Body of pancreas (tissue), 4 donors: ENCODE data around the gene MAPK6. TPM values are rescaled to one million over a fixed set of nuclear protein-coding genes. Genes with fewer than 3 reads are reported as not detected.

Experiments
- ATAC-seq: fragments of 150-250 bp; one replicate; pipeline ENCODE4 v1.9.1; 2016
- DNase-seq, 4 donors: peaks; one replicate each; pipeline ENCODE4 v3.0.0-alpha.2; 2019
- H3K27ac ChIP-seq, 4 donors: fragments of 200-600 bp; sonication (generic); 1 replicate in 3 of 4; 2 replicates in 1 of 4; pipeline versions ENCODE4 v1.5.1 to v1.6.1; 2016 to 2019; ENCODE audit warnings: mild to moderate bottlenecking in 1 of 4, mixed read lengths in 1 of 4, moderate library complexity in 1 of 4
- H3K27me3 ChIP-seq, 2 donors: fragments of 200-600 bp; sonication (generic); one replicate each; pipeline ENCODE4 v1.6.0; 2016; ENCODE audit warnings: mild to moderate bottlenecking in 1 of 2
- H3K36me3 ChIP-seq, 2 donors: fragments of 200-600 bp; sonication (generic); replicated peaks in 1 of 2; 2 replicates each; pipeline ENCODE4 v1.5.1; 2016; ENCODE audit warnings: low read depth in 2 of 2; ENCODE audit not compliant: insufficient read depth in 1 of 2
- H3K4me1 ChIP-seq: fragments of 200-600 bp; sonication (generic); one replicate; pipeline ENCODE4 v1.6.0; 2016
- H3K4me3 ChIP-seq, 2 donors: fragments of 200-600 bp; sonication (generic); 1 replicate in 1 of 2; 2 replicates in 1 of 2; pipeline ENCODE4 v1.5.1; 2016 to 2019
- H3K9me3 ChIP-seq, 3 donors: fragments of 200-600 bp; sonication (generic); 1 replicate in 2 of 3; 2 replicates in 1 of 3; pipeline ENCODE4 v1.5.1; 2016
- CTCF ChIP-seq, 7 experiments: fragments of 450-650 bp in 4 of 7; fragments of 200-600 bp in 3 of 7; sonication (generic) in 3 of 7; IDR thresholded peaks; one replicate each; pipeline ENCODE4 v1.5.1; 2016 to 2019; ENCODE audit warnings: antibody characterized with exemption in 7 of 7
- POLR2A ChIP-seq, 3 donors: fragments of 450-650 bp; IDR thresholded peaks; one replicate each; pipeline ENCODE4 v1.6.1; 2016; ENCODE audit warnings: antibody characterized with exemption in 3 of 3, mild to moderate bottlenecking in 2 of 3
- WGBS, 2 donors: methylation state at CpG; one replicate each; pipeline ENCODE4 v1.1.5; 2017; 5-methylcytosine and 5-hydroxymethylcytosine counted together
- intact Hi-C: fragments of 100-400 bp; cut with DNase I; formaldehyde crosslinking; loops from one replicate; pipeline ENCODE4 v1.15.1; 2023
- total RNA-seq, 2 donors: library from RNA; depleted of rRNA; stranded (reverse); fragments of >200 nt; gene quantifications; one replicate each; pipeline ENCODE4 v1.1.0, GENCODE V29; 2016

MAPK6 gene
- total RNA-seq, 2 donors from 2014 or later = 7.3 to 25.4 TPM

- Histone ChIP-seq H3K27me3 (no peaks in the 10 kb centered on the region), H3K36me3 (no peaks in the 10 kb centered on the region), H3K4me3 (no peak overlapping the region), H3K9me3 (no peaks in the 10 kb centered on the region), H3K27ac (no peak overlapping the region), H3K4me1 (no peaks in the 10 kb centered on the region)
- no peak for TF ChIP-seq CTCF (IDR thresholded peaks at IDR 0.05)
- no peak for TF ChIP-seq POLR2A (IDR thresholded peaks at IDR 0.05)
- intact Hi-C loops = no loop called here
- DNase-seq = no peak
- ATAC-seq = no peak
- 90 to 93% methylated on average over 5 of the region's 5 CpGs for whole genome bisulfite sequencing, 2 donors
Observed at GRCh38 chr15:52104532-52105004, 85.5 kb downstream of the MAPK6 start.

DNA sequence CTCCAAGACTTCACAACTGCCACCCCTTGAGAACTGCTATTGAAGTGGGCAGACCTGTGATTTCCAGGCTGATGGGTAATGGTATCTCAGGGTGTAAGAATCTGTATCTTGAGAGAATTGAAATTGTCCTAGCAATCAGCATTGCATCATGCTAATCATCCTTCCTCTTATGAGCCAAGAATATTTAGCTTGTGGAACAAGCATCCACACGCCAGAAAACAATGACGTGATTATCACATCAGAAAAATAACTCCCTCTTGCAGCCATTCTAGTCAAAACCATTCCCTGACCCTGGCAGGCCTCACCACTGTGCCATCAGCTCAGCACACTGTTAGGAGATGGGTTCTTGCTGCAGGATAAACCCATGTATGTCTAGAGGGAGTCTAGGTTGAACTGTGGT lies 86.8 kb downstream of the MAPK6 start:
- no peaks in the 10 kb centered on the region for H3K4me1 ChIP-seq
- intact Hi-C loops = no loop called here
- 82 to 94% methylated on average over 2 of the region's 2 CpGs for WGBS, 2 donors
- H3K9me3 ChIP-seq = no peaks in the 10 kb centered on the region
- DNase-seq (no peak), ATAC-seq (no peak)
- no peak overlapping the region for H3K27ac ChIP-seq
- TF ChIP-seq CTCF (IDR thresholded peaks at IDR 0.05) = no peak
- no peak for TF ChIP-seq POLR2A (IDR thresholded peaks at IDR 0.05)
- no peak overlapping the region for H3K4me3 ChIP-seq
- no peaks in the 10 kb centered on the region for H3K36me3 ChIP-seq
- no peaks in the 10 kb centered on the region for H3K27me3 ChIP-seq

DNA sequence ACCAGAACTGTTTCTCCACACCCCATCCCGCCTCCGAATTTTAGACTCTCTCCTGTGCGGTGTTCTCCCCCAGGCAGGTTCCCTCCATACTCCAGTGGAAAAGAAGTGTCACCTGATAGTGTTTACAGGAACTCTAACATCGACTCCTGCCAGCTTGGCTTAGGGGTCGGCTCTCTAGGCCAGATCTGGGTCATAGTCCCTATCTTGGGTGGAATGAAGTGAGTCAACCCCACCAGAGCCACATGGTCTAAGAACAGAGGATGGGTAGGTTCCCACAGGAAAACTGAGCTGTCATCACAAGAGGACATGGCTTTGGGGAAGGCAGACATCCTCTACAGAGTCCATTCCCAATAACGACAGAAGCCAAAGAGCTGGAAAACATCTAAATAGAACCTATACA lies 87.6 kb downstream of the MAPK6 start:
- TF ChIP-seq POLR2A (IDR thresholded peaks at IDR 0.05) (no peak), CTCF (IDR thresholded peaks at IDR 0.05) (no peak)
- peaks cover under 1% of the 10 kb centered on the region for H3K4me1 ChIP-seq
- no peaks in the 10 kb centered on the region for H3K36me3 ChIP-seq
- DNase-seq (no peak), ATAC-seq (no peak)
- no peaks in the 10 kb centered on the region for H3K27me3 ChIP-seq
- intact Hi-C loops = no loop called here
- H3K27ac ChIP-seq = no peak overlapping the region
- no peak overlapping the region for H3K4me3 ChIP-seq
- no peaks in the 10 kb centered on the region for H3K9me3 ChIP-seq
- WGBS, 2 donors = 67 to 84% methylated on average over 6 of the region's 6 CpGs

DNA sequence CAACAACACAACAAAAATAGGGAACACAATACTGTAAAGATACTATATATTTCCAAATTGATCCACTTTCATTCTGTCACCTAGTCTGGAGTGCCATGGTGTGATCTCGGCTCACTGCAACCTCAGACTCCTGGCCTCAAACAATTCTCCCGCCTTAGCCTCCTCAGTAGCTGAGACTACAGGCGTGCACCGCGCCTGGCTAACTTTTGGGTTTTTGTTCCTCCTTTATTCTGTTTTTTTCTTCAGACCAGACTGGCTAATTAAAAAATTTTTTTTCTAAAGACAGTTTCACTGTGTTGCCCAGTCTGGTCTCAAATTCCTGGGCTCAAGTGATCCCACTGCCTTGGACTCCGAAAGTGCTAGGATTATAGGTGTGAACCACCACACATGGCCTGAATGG lies 88.2 kb downstream of the MAPK6 start:
- intact Hi-C loops = no loop called here
- no peaks in the 10 kb centered on the region for H3K9me3 ChIP-seq
- no peak overlapping the region for H3K4me3 ChIP-seq
- no peak for TF ChIP-seq CTCF (IDR thresholded peaks at IDR 0.05)
- no peak overlapping the region for H3K27ac ChIP-seq
- 97 to 98% methylated on average over 6 of the region's 6 CpGs for WGBS, 2 donors
- ATAC-seq (no peak), DNase-seq (no peak)
- no peaks in the 10 kb centered on the region for H3K27me3 ChIP-seq
- no peaks in the 10 kb centered on the region for H3K36me3 ChIP-seq
- peaks cover 6% of the 10 kb centered on the region for H3K4me1 ChIP-seq

DNA sequence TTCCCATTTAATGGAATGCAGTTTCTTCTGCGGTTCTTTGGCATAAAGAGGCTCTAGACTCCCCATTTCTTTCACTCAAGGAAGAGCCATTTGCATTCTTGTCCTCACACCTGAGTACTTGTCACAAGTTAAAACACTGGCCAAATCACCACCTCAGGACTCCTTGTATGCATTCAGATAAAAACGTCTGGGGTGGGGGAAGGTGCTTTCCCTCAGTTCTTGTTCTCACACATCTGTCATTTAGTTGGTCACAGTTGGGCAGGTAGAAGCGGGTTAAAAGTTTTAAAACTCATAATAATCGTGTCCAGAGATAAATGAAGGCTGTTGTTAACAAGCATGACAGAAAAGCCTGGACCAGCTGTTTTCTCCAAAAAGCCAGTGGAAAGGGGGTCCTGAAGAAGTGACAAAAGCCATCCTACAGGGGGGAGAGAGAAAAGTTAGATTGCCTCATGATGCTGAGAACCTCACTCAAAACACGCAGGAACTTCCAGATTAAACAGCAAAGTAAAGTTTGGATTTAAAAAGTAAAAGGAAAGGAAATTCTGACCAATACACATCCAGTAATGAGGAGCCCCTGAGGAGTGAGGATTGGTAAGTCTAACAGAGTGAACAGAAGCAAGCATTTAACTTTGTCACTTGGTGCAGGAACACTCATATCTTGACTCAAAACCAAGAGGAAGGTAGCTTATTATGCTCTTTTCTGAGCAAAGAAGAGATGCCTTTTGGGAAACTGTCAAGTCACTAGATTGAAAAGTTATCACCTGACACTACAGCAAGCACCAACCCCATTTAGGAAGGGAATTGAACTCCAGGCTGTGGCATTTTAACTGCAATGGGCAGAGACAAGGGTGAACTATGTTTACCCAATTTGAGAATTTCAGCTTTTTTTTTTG lies 90.8 kb downstream of the MAPK6 start:
- ATAC-seq (no peak), DNase-seq (no peak)
- peaks cover 11% of the 10 kb centered on the region for H3K4me1 ChIP-seq
- intact Hi-C loops = no loop called here
- H3K36me3 ChIP-seq = no peaks in the 10 kb centered on the region
- no peaks in the 10 kb centered on the region for H3K9me3 ChIP-seq
- WGBS, 2 donors = 52 to 61% methylated on average over 5 of the region's 5 CpGs
- no peak overlapping the region for H3K27ac ChIP-seq
- TF ChIP-seq POLR2A (IDR thresholded peaks at IDR 0.05) (no peak), CTCF (IDR thresholded peaks at IDR 0.05) (no peak)
- H3K27me3 ChIP-seq = no peaks in the 10 kb centered on the region
- H3K4me3 ChIP-seq = no peak overlapping the region
